BE2C (cell line): ENCODE results near the gene FNTB.
A peak's percentile ranks its signal among the peaks of the same experiment; 100 is the strongest.

Experiments used
- DNase-seq: peaks from one replicate; pipeline ENCODE4 v3.0.0-alpha.2; 2020
- H3K27me3 ChIP-seq: fragments of 250-450 bp; sonication (Bioruptor Pico); 2 replicates; pipeline ENCODE4 v1.5.1; 2020; ENCODE audit warnings: mild to moderate bottlenecking
- H3K36me3 ChIP-seq: fragments of 250-450 bp; sonication (Bioruptor Pico); 2 replicates; pipeline ENCODE4 v1.5.1; 2020; ENCODE audit warnings: mild to moderate bottlenecking
- H3K4me1 ChIP-seq: fragments of 250-450 bp; sonication (Bioruptor Pico); 2 replicates; pipeline ENCODE4 v1.5.1; 2020
- H3K4me3 ChIP-seq: 2 replicates; pipeline ENCODE4 v1.5.1; 2011; ENCODE audit warnings: low read depth, low read length
- H3K9me3 ChIP-seq: fragments of 250-450 bp; sonication (Bioruptor Pico); 2 replicates; pipeline ENCODE4 v1.5.1; 2020
- TF ChIP-seq, protein P1 (sequence below): IDR thresholded peaks from 2 replicates; pipeline ENCODE4 v1.5.1; 2012; ENCODE audit warnings: mild to moderate bottlenecking, low read depth, low read length

The FNTB gene

DNA sequence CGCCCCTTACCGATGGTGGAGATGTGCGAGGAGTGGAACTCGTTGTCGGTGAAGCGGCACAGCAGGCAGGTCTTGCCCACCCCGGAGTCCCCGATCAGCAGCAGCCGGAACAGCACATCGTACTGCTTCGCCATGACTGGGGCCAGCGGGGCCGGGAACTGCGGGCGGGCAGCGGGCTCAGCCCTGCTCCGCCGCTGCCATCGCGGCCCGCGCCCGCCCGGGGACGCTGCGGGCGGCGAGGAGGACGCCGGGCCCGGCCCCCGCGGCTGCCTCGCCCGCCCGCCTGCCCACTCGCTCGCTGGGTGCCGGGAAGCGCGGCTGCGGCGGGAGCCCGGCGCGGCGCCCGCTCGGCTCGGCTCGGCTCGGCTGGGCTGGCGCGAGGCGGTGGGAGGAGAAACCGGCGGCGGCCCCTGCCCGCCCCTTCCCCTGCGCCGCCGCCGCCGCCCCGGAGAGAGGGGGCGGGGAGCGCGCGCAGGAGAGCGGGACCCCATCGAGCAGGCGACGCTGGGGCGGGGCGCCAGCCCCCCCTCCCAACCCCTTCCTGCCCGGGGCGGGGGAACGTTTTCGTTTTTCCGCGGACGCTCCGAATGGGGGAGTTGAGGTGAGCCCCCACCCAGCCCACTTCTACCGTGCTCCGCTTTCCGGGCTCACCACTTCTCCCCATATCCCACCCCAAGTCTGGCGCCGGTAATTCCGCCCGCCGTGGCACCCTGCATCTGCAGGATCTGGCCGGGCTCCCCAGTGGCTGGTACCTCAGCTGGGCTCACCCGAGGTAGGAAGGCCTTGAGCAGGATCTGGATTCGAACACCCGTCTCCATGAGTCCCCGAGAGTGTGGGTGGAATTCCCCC lies 14.5 kb upstream of the FNTB start, which contains the start of gene RAB15:
Gene RAB15 (minus strand): TSS at position 394 of the 849 bp plus-strand sequence. CDS start 260 bp downstream, at position 134.
- TF ChIP-seq, protein P1, sequence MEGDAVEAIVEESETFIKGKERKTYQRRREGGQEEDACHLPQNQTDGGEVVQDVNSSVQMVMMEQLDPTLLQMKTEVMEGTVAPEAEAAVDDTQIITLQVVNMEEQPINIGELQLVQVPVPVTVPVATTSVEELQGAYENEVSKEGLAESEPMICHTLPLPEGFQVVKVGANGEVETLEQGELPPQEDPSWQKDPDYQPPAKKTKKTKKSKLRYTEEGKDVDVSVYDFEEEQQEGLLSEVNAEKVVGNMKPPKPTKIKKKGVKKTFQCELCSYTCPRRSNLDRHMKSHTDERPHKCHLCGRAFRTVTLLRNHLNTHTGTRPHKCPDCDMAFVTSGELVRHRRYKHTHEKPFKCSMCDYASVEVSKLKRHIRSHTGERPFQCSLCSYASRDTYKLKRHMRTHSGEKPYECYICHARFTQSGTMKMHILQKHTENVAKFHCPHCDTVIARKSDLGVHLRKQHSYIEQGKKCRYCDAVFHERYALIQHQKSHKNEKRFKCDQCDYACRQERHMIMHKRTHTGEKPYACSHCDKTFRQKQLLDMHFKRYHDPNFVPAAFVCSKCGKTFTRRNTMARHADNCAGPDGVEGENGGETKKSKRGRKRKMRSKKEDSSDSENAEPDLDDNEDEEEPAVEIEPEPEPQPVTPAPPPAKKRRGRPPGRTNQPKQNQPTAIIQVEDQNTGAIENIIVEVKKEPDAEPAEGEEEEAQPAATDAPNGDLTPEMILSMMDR = no peak
- DNase-seq = peak; percentile 63
- Histone ChIP-seq H3K4me3 (peak within 1 kb of the TSS; percentile 57), H3K9me3 (no peaks in the 10 kb centered on the region), H3K4me1 (no peaks in the 10 kb centered on the region), H3K36me3 (no peaks in the 10 kb centered on the region), H3K27me3 (no peaks in the 10 kb centered on the region; the same call in 1 of the 2 replicates)

DNA sequence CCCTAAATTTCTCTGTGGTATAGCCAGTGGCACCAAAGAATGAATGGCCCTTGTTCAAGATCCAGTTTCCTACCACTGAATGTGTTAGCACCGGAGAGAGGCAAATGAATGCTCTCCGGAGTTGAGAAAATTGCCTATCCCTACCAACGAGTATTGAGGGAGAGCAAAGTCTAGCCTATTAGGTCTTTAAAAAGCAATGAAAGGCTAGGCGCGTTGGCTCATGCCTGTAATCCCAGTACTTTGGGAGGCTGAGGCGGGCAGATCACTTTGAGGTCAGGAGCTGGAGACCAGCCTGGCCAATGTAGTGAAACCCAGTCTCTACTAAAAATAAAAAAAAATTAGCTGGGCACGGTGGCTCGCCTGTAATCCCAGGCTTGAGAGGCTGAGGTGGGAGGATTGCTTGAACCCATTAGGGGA lies 13.7 kb upstream of the FNTB start:
- Histone ChIP-seq H3K36me3 (no peaks in the 10 kb centered on the region), H3K27me3 (no peaks in the 10 kb centered on the region; the same call in 1 of the 2 replicates), H3K9me3 (no peaks in the 10 kb centered on the region), H3K4me3 (peak overlapping the region; percentile 57; the same call in 1 of the 2 replicates), H3K4me1 (no peaks in the 10 kb centered on the region)
- TF ChIP-seq, protein P1 = no peak
- no peak for DNase-seq

DNA sequence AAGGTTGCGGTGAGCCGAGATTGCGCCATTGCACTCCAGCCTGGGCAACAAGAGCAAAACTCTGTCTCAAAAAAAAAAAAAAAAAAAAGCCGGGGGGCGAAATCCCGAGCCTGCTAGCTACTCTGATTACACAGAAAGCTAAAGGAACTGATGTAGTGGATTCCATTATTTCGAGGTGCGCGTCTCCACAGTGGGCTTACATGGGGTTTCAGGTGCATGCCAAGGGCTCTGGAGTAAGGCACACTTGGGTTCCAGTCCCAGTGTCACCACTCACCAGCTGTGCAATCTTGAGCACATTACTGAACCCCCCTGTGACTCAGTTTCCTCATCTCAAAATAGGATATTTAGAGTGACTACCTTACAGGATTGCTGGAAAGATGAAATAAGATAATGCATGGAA lies 12.9 kb upstream of the FNTB start:
- TF ChIP-seq, protein P1 = no peak
- Histone ChIP-seq H3K36me3 (no peaks in the 10 kb centered on the region), H3K27me3 (no peaks in the 10 kb centered on the region; the same call in 1 of the 2 replicates), H3K9me3 (no peaks in the 10 kb centered on the region), H3K4me3 (no peak overlapping the region), H3K4me1 (no peaks in the 10 kb centered on the region)
- DNase-seq = no peak

DNA sequence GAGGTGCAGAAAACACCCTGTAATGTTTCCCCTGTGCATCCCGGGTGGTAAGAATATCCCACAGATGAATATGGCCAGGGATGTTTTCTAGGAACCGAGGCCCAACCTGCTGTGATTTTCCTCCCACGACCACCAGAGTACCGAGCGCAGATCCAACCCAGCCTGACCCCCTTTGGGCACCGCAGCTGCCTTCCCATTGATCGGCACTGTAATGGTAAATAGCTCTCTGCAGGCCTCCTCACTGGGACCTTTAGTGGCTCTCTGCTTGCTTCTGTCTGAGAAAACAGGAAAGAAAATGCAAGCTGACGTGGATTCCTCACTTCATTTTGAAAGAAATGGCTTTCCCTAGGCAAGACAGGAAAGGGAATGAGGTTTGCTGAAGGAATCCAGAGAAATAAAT lies 12.1 kb upstream of the FNTB start:
- Histone ChIP-seq H3K4me3 (no peak overlapping the region), H3K27me3 (no peaks in the 10 kb centered on the region; the same call in 1 of the 2 replicates), H3K9me3 (no peaks in the 10 kb centered on the region), H3K4me1 (no peaks in the 10 kb centered on the region), H3K36me3 (no peaks in the 10 kb centered on the region)
- TF ChIP-seq, protein P1 = no peak
- DNase-seq = no peak

- H3K27me3 ChIP-seq = no peaks in the 10 kb centered on the region
- no peaks in the 10 kb centered on the region for H3K4me1 ChIP-seq
- H3K9me3 ChIP-seq = no peaks in the 10 kb centered on the region
- H3K4me3 ChIP-seq = no peak overlapping the region
- DNase-seq = no peak
- TF ChIP-seq, protein P1 = no peak
- H3K36me3 ChIP-seq = no peaks in the 10 kb centered on the region
Observed at GRCh38 chr14:64979336-64980074, 7.2 kb upstream of the FNTB start.
